HepG2 (cell line): ENCODE results near the gene PMFBP1. TPM values are rescaled to one million over a fixed set of nuclear protein-coding genes. Genes with fewer than 3 reads are reported as not detected.

Experiments
- ATAC-seq: fragments of 200-7000 bp; cut with Tn5 transposase; 3 replicates; pipeline ENCODE4 v1.9.1; 2020; ENCODE audit warnings: mild to moderate bottlenecking, moderate library complexity
- BruUV-seq: library from RNA; stranded (reverse); fragments of 400-500 nt; replicated peaks from 2 replicates; lab custom pipeline; 2021; lab: Mats Ljungman, UMichigan
- CTCF ChIA-PET: fragments of 300-600 bp; formaldehyde crosslinking; extraction: SDS; loops from one replicate; lab custom pipeline; 2021; ENCODE audit warnings: low total read pairs, inconsistent platforms, low intra/inter-chr PET ratio; lab: Yijun Ruan, JAX
- POLR2A ChIA-PET: fragments of 350-600 bp; sonication (Branson Sonifier 250); formaldehyde crosslinking; loops from one replicate; lab custom pipeline; 2020; ENCODE audit warnings: antibody characterized with exemption, inconsistent platforms; lab: Yijun Ruan, JAX
- DNase-seq: peaks from one replicate; pipeline ENCODE4 v3.0.0-alpha.2; 2015; ENCODE audit warnings: low spot score
- FAIRE-seq: peaks from 3 replicates; lab custom pipeline; 2011; peaks lifted over from hg19 to GRCh38; lab: Jason Lieb, UNC
- H2AFZ ChIP-seq: one replicate; pipeline ENCODE4 v1.6.1; 2011; ENCODE audit warnings: low read length, inconsistent platforms
- H3K27ac ChIP-seq: fragments of 300-600 bp; 3 replicates; pipeline ENCODE4 v1.8.0; 2011; ENCODE audit warnings: mixed run types, mild to moderate bottlenecking, mixed read lengths, low read length, inconsistent platforms; ENCODE audit not compliant: insufficient read depth; ENCODE audit errors: extremely low read length
- H3K27me3 ChIP-seq, 2 experiments: fragments of 200-600 bp in 1 of 2; 2 replicates in 1 of 2; 3 replicates in 1 of 2; pipeline versions ENCODE4 v1.6.0 to v1.8.0; 2011; ENCODE audit warnings: low read length in 2 of 2, mild to moderate bottlenecking in 2 of 2, moderate library complexity in 2 of 2, inconsistent platforms in 1 of 2; ENCODE audit not compliant: insufficient read depth in 2 of 2, control insufficient read depth in 1 of 2
- H3K36me3 ChIP-seq, 2 experiments: fragments of 200-600 bp in 1 of 2; replicated peaks in 1 of 2; 2 replicates in 1 of 2; 3 replicates in 1 of 2; pipeline versions ENCODE4 v1.5.1 to v1.8.0; 2011; ENCODE audit warnings: low read length in 2 of 2, inconsistent platforms in 1 of 2; ENCODE audit not compliant: insufficient read depth in 2 of 2, control insufficient read depth in 1 of 2
- H3K4me1 ChIP-seq: 2 replicates; pipeline ENCODE4 v1.5.1; 2012; ENCODE audit warnings: low read length, inconsistent platforms; ENCODE audit not compliant: insufficient read depth
- H3K4me2 ChIP-seq: 2 replicates; pipeline ENCODE4 v1.6.0; 2011; ENCODE audit warnings: low read depth, low read length, inconsistent platforms
- H3K4me3 ChIP-seq, 3 experiments: fragments of 200-600 bp in 1 of 3; sonication (generic), shearing (Covaris generic) in 1 of 3; replicated peaks in 1 of 3; 2 replicates each; pipeline ENCODE4 v1.5.1; 2011 to 2016; ENCODE audit warnings: low read length in 3 of 3, inconsistent platforms in 2 of 3, low read depth in 2 of 3, mild to moderate bottlenecking in 2 of 3, control low read depth in 1 of 3, mixed read lengths in 1 of 3; ENCODE audit not compliant: insufficient read depth in 1 of 3
- H3K79me2 ChIP-seq: one replicate; pipeline ENCODE4 v1.6.1; 2011; ENCODE audit warnings: low read length, inconsistent platforms; ENCODE audit not compliant: insufficient read depth
- H3K9ac ChIP-seq: 2 replicates; pipeline ENCODE4 v1.6.0; 2011; ENCODE audit warnings: mild to moderate bottlenecking, low read depth, low read length, inconsistent platforms; ENCODE audit not compliant: insufficient read depth
- H3K9me3 ChIP-seq: 2 replicates; pipeline ENCODE4 v1.5.1; 2012; ENCODE audit warnings: mild to moderate bottlenecking, low read length
- H4K20me1 ChIP-seq: 2 replicates; pipeline ENCODE4 v1.6.0; 2011; ENCODE audit warnings: inconsistent platforms, mild to moderate bottlenecking, low read length, moderate library complexity; ENCODE audit not compliant: insufficient read depth
- BCL6 ChIP-seq: IDR thresholded peaks from 2 replicates; pipeline ENCODE4 v1.6.1; 2016; ENCODE audit warnings: missing genetic modification reagents, missing compliant biosample characterization
- HIVEP1 ChIP-seq: sonication (generic); formaldehyde crosslinking; IDR thresholded peaks from 2 replicates; pipeline ENCODE4 v1.4.0; 2020; ENCODE audit warnings: mild to moderate bottlenecking, missing genetic modification reagents
- HOMEZ ChIP-seq: IDR thresholded peaks from 2 replicates; pipeline ENCODE4 v1.6.1; 2016; ENCODE audit warnings: low read depth
- MLX ChIP-seq: IDR thresholded peaks from 2 replicates; pipeline ENCODE4 v1.6.1; 2016
- NKX3-1 ChIP-seq: sonication (generic); formaldehyde crosslinking; IDR thresholded peaks from 2 replicates; pipeline ENCODE4 v1.5.0; 2020; ENCODE audit warnings: missing genetic modification reagents
- RBAK ChIP-seq: sonication (generic); formaldehyde crosslinking; IDR thresholded peaks from 2 replicates; pipeline ENCODE4 v1.5.1; 2020; ENCODE audit warnings: mild to moderate bottlenecking, missing genetic modification reagents
- SMYD3 ChIP-seq: sonication (generic); formaldehyde crosslinking; IDR thresholded peaks from 2 replicates; pipeline ENCODE4 v1.8.1; 2023; ENCODE audit warnings: mild to moderate bottlenecking, missing genetic modification reagents
- SNAPC5 ChIP-seq: sonication (generic); formaldehyde crosslinking; IDR thresholded peaks from 2 replicates; pipeline ENCODE4 v1.8.1; 2023; ENCODE audit warnings: mild to moderate bottlenecking, missing genetic modification reagents, borderline replicate concordance
- SOX5 ChIP-seq: IDR thresholded peaks from 2 replicates; pipeline ENCODE4 v1.6.1; 2016; ENCODE audit warnings: borderline replicate concordance
- TBX2 ChIP-seq: sonication (generic); formaldehyde crosslinking; IDR thresholded peaks from 2 replicates; pipeline ENCODE4 v1.5.0; 2020; ENCODE audit warnings: missing genetic modification reagents, mild to moderate bottlenecking, borderline replicate concordance
- ZNF329 ChIP-seq: sonication (generic); formaldehyde crosslinking; IDR thresholded peaks from 2 replicates; pipeline ENCODE4 v1.9.0; 2021; ENCODE audit warnings: low read depth, mild to moderate bottlenecking, missing genetic modification reagents
- ZNF501 ChIP-seq: sonication (generic); formaldehyde crosslinking; IDR thresholded peaks from 2 replicates; pipeline ENCODE4 v1.5.1; 2020; ENCODE audit warnings: mild to moderate bottlenecking, moderate library complexity, missing genetic modification reagents
- ZNF510 ChIP-seq: sonication (generic); formaldehyde crosslinking; IDR thresholded peaks from 2 replicates; pipeline ENCODE4 v1.4.0; 2020; ENCODE audit warnings: low read depth, mild to moderate bottlenecking, missing genetic modification reagents
- WGBS: methylation state at CpG from one replicate; pipeline ENCODE4 v1.1.6; 2017; ENCODE audit warnings: low lambda C conversion rate; 5-methylcytosine and 5-hydroxymethylcytosine counted together
- in situ Hi-C: cut with HindIII; loops from 2 replicates; pipeline ENCODE4 v1.10.0; 2017; ENCODE audit warnings: low pct_unique_long_range_greater_than_20kb; ENCODE audit not compliant: extremely low pct_ligation_motif_present
- intact Hi-C: fragments of 100-400 bp; cut with micrococcal nuclease; formaldehyde crosslinking; loops from one replicate; pipeline ENCODE4 v1.10.0; 2022; ENCODE audit not compliant: unreplicated experiment
- polyA plus RNA-seq, 8 experiments: library from polyadenylated mRNA; depleted of rRNA in 3 of 8; stranded (reverse) in 7 of 8; unstranded in 1 of 8; fragments of >200 nt; fragmentation: Illumina TruSeq in 4 of 8; extraction: Trizol in 4 of 8; gene quantifications; 2 replicates each; pipeline versions ENCODE4 v1.2.1 to v1.2.3, GENCODE V29; 2011 to 2016; ENCODE audit warnings: low read depth in 4 of 8, missing spikeins in 1 of 8, mixed read lengths in 1 of 8; ENCODE audit not compliant: insufficient read depth in 1 of 8
- total RNA-seq, 5 experiments: library from RNA; depleted of rRNA; stranded (reverse); fragments of >200 nt; fragmentation: Illumina TruSeq; extraction: Trizol; gene quantifications; 2 replicates each; pipeline ENCODE4 v1.2.3, GENCODE V29; 2016; ENCODE audit warnings: low read depth in 1 of 5

The PMFBP1 gene
- total and polyA plus RNA-seq, 2 of the 13 experiments (the other 11 are each of a cell fraction or from before 2014, with no cell fraction given) = 1.9 to 3.8 TPM

GRCh38 chr16:72166151-72166550, 5.8 kb downstream of the PMFBP1 start:
- POLR2A ChIA-PET = no interaction called here
- Histone ChIP-seq H3K79me2 (no peaks in the 10 kb centered on the region), H2AFZ (no peak overlapping the region), H3K36me3 (no peaks in the 10 kb centered on the region), H3K27ac (no peak overlapping the region), H3K9ac (no peak overlapping the region), H3K4me3 (no peak overlapping the region), H4K20me1 (no peaks in the 10 kb centered on the region), H3K4me2 (no peak overlapping the region), H3K27me3 (no peaks in the 10 kb centered on the region), H3K4me1 (no peaks in the 10 kb centered on the region), H3K9me3 (no peaks in the 10 kb centered on the region)
- FAIRE-seq (no peak), ATAC-seq (no peak), DNase-seq (no peak)
- no TSS peak for BruUV-seq
- TF ChIP-seq RBAK = no peak
- TF ChIP-seq ZNF329 = no peak
- TF ChIP-seq SNAPC5 (CRISPR knock-in tag) = no peak
- no peak for TF ChIP-seq HOMEZ (CRISPR knock-in tag)
- TF ChIP-seq BCL6 = no peak
- no peak for TF ChIP-seq SMYD3
- no peak for TF ChIP-seq SOX5
- TF ChIP-seq ZNF501 (CRISPR knock-in tag) = no peak
- TF ChIP-seq TBX2 (CRISPR knock-in tag) = no peak
- TF ChIP-seq MLX (CRISPR knock-in tag) = no peak
- TF ChIP-seq ZNF510 (CRISPR knock-in tag) = no peak
- no peak for TF ChIP-seq NKX3-1
- no peak for TF ChIP-seq HIVEP1 (CRISPR knock-in tag)
- CTCF ChIA-PET = no interaction called here
- 97% methylated on average over 2 of the region's 2 CpGs for WGBS
- in situ Hi-C loops = no loop called here
- intact Hi-C loops = no loop called here
